Measurements from ENCODE around the gene DIMT1.

The DIMT1 gene

DNA sequence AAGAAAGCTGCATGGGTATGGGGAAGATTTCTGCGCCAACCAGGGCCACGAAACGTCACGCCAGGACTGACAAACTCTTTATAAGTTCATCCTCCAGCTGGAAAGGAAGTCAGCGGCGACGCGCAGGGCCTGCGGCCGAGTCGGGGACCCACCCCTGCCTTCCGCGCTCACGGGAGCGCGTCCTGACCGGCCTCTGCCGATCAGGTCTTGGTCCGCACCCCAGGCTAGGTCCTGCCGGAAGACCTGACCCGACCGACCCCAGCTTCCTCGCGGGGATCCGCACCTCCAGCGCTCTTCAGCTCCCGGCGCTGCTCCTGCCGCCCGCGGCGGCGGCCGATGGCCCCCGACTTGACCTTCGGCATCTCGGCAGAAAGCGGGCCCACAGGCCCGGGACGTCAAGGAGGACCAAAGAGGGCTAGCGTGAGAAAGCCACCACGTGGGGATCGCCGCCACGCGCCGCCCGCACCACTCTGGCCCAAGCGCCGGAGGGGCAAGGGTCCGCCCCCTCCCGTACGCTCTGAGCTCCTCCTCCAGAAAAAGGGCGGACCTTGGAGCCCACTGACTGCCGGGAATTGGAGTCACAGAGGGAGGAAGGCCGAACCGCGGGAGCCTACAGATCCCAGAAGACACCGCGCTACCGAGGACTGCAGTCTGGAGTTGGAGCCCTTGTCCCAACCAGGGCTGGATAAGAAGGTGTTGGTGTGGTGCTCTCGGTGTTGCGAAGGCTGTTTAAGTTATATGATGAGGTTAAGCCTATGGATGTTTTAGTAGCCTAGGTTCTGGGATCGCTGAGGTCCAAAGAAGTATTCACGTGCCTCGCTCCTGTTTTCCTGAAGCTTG, at the start of gene DIMT1:
Gene DIMT1 (minus strand): TSS at position 495 of the 840 bp plus-strand sequence. CDS start 133 bp downstream, at position 362.
- DNase-seq = peak; percentile 92

- no peak for DNase-seq
Observed at GRCh38 chr5:62450259-62450658, 46.6 kb upstream of the DIMT1 start.

DNA sequence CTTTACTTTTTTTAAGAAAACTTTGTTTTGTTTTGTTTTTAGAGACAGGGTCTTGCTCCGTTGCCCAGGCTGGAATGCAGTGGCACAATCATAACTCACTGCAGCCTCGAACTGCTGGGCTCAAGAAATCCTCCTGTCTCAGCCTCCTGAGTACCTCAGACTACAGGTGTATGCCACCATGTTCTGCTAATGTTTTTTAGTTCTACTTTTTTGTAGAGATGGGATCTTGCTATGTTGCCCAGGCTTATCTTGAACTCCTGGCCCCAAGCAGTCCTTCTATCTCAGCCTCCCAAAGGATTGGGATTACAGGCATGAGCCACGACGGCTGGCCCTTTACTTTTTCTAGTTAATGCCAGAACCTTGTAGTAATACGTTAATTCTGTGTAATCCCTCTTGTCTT, 44.8 kb upstream of the DIMT1 start:
- no peak for DNase-seq

- no peak for DNase-seq
Observed at GRCh38 chr5:62432621-62433064, 28.9 kb upstream of the DIMT1 start.

- DNase-seq = no peak
Observed at GRCh38 chr5:62431735-62432620, 28.3 kb upstream of the DIMT1 start.

- DNase-seq = no peak
Observed at GRCh38 chr5:62424763-62425162, 21.1 kb upstream of the DIMT1 start.

- no peak for DNase-seq
Observed at GRCh38 chr5:62421414-62421813, 17.7 kb upstream of the DIMT1 start.

DNA sequence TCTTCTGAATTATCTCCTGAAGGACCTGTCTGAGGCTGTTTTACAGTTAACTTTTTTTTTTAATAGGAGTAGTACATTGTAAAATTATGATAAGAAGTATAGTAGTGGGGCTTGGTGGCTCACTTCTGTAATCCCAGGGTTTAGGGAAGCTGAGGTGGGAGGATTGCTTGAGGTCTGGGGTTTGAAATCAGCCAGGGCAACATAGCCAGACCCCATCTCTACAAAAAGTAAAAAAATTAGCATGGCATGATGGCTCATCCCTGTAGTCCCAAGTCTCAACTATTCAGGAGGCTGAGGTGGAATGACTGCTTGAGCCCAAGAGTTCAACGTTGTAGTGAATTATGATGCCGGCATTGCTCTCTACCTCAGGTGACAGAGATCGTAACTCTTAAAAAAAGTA, 15.9 kb upstream of the DIMT1 start:
- DNase-seq = no peak

DNA sequence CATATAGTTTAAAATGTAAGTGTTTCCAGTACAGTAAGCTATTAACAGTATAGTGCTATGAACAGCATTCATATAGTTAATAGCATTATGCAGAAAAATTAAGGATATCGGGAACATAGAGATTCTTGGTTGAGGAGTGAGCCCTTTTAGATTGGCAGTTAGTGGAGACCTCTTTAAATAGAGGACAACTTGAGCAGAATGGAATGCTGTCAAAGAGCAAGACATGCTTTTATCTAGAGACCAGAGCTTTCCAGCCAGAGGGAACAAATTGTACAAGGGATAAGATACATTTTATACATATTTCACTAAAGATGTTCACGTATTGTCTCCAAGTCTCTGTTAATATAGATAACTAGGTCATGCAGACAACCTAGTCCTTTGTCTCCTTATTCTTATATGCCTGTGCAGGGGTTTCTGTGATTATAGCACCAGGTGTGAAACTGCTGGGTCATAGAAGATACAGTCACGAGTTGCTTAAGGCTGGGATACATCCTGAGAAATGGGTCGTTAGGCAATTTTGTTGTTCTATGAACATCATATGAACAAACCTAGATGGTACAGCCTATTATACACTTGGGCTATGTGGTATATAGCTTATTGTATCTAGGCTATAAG, 14.9 kb upstream of the DIMT1 start:
- no peak for DNase-seq

GRCh38 chr5:62413711-62414110, 10.0 kb upstream of the DIMT1 start:
- no peak for DNase-seq

DNA sequence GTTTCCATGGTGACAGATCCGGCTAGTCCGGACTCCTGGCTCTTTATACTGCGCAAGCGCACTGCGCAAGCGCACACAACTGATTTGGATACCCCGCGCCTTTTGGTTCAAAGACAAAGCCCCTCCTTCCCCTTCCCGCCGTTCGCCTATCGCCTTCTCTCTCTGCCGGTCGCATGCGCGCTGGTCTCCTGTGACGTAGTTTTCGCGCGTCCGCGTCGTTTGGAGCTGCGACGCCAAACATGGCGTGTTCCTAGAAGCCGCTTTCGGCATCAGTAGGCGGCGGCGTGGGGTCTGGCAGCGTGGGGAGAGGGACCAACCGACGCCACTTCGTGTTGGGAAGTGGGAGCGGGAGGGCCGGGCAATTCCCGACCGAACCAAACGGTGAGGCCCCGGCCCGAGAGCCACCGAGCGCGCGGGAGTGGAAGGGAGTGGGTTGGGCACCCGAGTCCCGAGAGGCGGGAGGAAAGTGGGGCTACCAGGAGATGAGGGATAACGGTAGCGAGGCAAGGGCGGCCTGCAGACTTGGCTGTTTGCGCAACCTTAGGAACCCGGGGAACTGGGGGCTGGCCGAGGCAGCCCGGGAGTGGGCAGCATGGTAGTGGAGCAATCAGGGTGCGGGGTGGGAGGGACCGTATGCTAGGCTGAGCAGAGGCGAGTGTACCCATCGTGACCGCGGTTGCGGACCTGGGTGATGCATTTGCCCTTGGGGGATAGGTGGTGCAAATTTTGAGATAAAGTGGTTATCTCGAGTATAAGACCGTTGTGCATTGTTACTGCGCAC, 9.0 kb upstream of the DIMT1 start, which contains the start of gene IPO11:
Gene IPO11 (plus strand): TSS at position 215 of the 781 bp plus-strand sequence. CDS start 24,517 bp downstream, outside the sequence.
- DNase-seq = peak; percentile 98

DNA sequence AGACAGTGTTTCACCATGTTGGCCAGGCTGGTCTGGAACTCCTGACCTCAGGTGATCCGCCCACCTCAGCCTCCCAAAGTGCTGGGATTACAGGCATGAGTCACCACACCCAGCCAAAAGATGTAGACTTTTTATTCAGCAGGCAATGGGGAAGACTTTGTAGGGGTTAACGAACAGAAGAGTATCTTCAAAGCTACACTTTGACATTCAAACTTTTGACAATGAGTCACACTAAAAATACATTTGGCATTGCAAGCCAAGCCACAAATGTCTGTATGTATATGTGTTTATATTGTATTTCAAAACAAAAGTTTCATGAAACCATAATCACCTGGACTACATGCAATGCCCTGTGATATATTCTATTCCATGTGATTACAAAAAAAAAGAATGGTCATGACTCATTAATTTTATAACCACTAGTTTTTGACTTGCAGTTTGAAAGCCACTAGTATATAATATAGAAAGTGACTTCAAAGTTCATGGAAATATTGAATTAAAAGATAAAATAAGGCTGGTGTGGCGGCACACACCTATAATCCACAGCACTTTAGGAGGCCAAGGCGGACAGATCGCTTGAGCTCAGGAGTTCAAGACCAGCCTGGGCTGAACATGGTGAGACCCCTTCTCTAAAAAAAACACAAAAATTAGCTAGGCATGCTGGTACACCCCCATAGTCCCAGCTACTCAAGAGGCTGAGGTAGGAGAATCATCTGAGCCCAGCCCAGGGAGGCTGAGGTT, 8.3 kb downstream of the DIMT1 start:
- no peak for DNase-seq

- no peak for DNase-seq
Observed at GRCh38 chr5:62386824-62387223, 16.9 kb downstream of the DIMT1 start.

- DNase-seq = no peak
Observed at GRCh38 chr5:62385816-62386400, 17.8 kb downstream of the DIMT1 start.

DNA sequence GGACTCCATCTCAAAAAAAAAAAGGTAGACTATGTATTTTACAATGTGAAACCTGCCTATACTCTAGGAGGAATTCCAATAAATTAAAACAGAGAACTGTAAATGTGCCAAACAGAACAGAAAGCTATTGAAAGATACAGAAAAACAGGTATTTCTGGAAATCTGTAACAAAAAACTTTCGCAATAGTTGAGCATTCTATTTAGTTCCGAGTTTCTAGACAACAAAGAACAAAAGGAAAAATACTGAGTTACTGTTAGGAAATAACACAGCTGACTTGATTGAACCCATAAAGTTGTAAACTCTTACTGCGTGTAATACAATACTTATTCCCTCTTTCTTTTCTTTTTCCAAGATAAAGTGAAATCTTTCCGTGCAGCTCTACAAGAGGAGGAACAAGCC, 18.6 kb downstream of the DIMT1 start:
- no peak for DNase-seq

GRCh38 chr5:62376064-62376463, 27.6 kb downstream of the DIMT1 start:
- no peak for DNase-seq

- no peak for DNase-seq
Observed at GRCh38 chr5:62375627-62376026, 28.1 kb downstream of the DIMT1 start.

DNA sequence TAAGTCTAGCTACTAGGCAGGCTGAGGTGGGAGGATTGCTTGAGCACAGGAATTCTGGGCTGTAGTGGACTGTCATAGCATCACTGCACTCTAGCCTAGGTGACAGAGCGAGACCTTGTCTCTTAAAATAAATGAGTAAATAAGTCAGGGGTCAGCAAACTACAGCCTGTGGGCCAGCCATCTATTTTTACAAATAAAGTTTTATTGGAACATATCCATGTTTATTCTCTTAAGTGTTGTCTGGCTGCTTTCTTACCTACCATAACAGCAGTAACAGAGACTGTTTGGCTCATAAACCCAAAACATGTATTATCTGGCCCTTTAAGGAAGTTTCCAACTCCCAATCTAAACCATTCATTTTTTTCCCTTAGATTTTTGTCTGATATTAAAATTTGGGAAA, 29.6 kb downstream of the DIMT1 start:
- DNase-seq = no peak

DNA sequence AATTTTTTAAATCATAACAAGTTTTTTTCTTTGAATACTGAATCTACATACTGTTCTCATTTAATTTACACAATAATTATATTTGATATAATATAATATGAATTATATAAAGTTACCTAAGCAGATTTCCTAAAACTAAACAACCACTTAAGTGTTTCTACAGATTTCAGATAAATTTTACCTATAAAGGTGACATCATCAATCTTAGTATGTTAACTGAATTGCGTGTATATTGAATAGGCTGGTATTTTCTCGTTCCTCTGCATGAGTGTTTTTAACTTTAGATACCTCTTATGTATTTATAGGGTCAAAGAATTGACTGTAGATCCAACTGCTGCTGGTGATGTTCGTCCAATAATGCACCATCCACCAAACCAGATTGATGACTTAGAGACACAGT, 30.3 kb downstream of the DIMT1 start:
- no peak for DNase-seq

GRCh38 chr5:62372600-62372999, 31.1 kb downstream of the DIMT1 start:
- DNase-seq = no peak

- no peak for DNase-seq
Observed at GRCh38 chr5:62371409-62371808, 32.3 kb downstream of the DIMT1 start.

Data from NCI-H1092 treated with DMSO at 0.1 percent for 48 hours (cell line).